HEK293T (cell line): ENCODE data around the gene ZBTB20.

Experiments used
- ARNT ChIP-seq: fragments of 450-650 bp; IDR thresholded peaks from 2 replicates; pipeline ENCODE4 v1.6.1; 2017; ENCODE audit warnings: mild to moderate bottlenecking
- BHLHE40 ChIP-seq: fragments of 450-650 bp; IDR thresholded peaks from 2 replicates; pipeline ENCODE4 v1.6.1; 2016; ENCODE audit warnings: mild to moderate bottlenecking, moderate library complexity, borderline replicate concordance
- FOXM1 ChIP-seq: fragments of 450-650 bp; IDR thresholded peaks from 2 replicates; pipeline ENCODE4 v1.6.1; 2017; ENCODE audit warnings: mild to moderate bottlenecking, borderline replicate concordance
- HDGF ChIP-seq: fragments of 450-650 bp; IDR thresholded peaks from 2 replicates; pipeline ENCODE4 v1.6.1; 2017; ENCODE audit warnings: antibody characterized with exemption, borderline replicate concordance
- LEF1 ChIP-seq: fragments of 450-650 bp; IDR thresholded peaks from 2 replicates; pipeline ENCODE4 v1.6.1; 2017; ENCODE audit warnings: mild to moderate bottlenecking, borderline replicate concordance
- TF ChIP-seq, protein P1 (sequence below): fragments of 450-650 bp; IDR thresholded peaks from 2 replicates; pipeline ENCODE4 v1.6.1; 2016

DNA sequence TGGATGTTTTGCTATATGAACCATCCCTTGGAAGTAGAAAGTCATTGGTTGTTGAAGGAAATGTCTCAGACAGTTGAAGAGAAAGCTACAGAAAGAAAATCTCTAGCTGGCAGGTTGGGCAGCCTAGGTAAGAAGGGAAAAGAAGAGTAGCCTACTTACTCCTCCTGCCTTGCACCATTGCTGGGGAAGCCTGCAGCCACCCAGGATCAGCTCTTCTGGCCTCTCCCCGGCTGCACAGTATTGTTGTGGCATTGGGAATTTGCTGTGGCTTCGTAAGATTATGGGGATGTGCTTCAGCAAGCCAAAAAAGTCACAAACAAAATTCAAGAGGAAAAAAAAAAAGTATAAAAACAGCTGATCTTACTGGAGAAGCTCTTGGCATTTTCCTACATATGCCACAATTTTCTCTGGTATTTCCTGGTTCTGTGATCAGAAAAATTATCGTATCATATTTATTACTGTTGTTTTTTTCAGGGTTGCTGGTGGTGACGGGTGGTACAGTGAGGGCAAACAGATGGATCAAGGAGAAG is 699.1 kb downstream of the ZBTB20 start:
- TF ChIP-seq ARNT (no peak), HDGF (no peak), BHLHE40 (no peak), LEF1 (no peak), FOXM1 (no peak)
- TF ChIP-seq, protein P1, sequence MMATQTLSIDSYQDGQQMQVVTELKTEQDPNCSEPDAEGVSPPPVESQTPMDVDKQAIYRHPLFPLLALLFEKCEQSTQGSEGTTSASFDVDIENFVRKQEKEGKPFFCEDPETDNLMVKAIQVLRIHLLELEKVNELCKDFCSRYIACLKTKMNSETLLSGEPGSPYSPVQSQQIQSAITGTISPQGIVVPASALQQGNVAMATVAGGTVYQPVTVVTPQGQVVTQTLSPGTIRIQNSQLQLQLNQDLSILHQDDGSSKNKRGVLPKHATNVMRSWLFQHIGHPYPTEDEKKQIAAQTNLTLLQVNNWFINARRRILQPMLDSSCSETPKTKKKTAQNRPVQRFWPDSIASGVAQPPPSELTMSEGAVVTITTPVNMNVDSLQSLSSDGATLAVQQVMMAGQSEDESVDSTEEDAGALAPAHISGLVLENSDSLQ: no peak
